Measurements from ENCODE around the gene IGFBP3.

IGFBP3 gene

GRCh38 chr7:45891462-45892402 lies 29.3 kb downstream of the IGFBP3 start:
- DNase-seq = no peak

- peak; percentile 57 for DNase-seq
Observed at GRCh38 chr7:45890902-45891461, 30.1 kb downstream of the IGFBP3 start.

GRCh38 chr7:45890125-45890901 lies 30.8 kb downstream of the IGFBP3 start:
- DNase-seq = no peak

GRCh38 chr7:45889367-45890067 lies 31.6 kb downstream of the IGFBP3 start:
- no peak for DNase-seq

- no peak for DNase-seq
Observed at GRCh38 chr7:45888993-45889366, 32.1 kb downstream of the IGFBP3 start.

GRCh38 chr7:45888185-45888992 lies 32.7 kb downstream of the IGFBP3 start, which contains the start of gene IGFBP1:
TSS of gene IGFBP1 (plus strand) at chr7:45888488. CDS start at chr7:45888653, 165 bp downstream.
- peak; percentile 25 for DNase-seq

- no peak for DNase-seq
Observed at GRCh38 chr7:45886931-45887667, 34.0 kb downstream of the IGFBP3 start.

- peak; percentile 59 for DNase-seq
Observed at GRCh38 chr7:45885264-45885882, 35.7 kb downstream of the IGFBP3 start.

- no peak for DNase-seq
Observed at GRCh38 chr7:45884136-45884535, 36.9 kb downstream of the IGFBP3 start.

- DNase-seq = no peak
Observed at GRCh38 chr7:45882465-45882810, 38.6 kb downstream of the IGFBP3 start.

- DNase-seq = peak; percentile 47
Observed at GRCh38 chr7:45881759-45882464, 39.2 kb downstream of the IGFBP3 start.

GRCh38 chr7:45881280-45881758 lies 39.8 kb downstream of the IGFBP3 start:
- DNase-seq = no peak

GRCh38 chr7:45880433-45880860 lies 40.6 kb downstream of the IGFBP3 start:
- no peak for DNase-seq

- DNase-seq = no peak
Observed at GRCh38 chr7:45878457-45879144, 42.5 kb downstream of the IGFBP3 start.

GRCh38 chr7:45876519-45876918 lies 44.6 kb downstream of the IGFBP3 start:
- no peak for DNase-seq

- peak; percentile 88 for DNase-seq
Observed at GRCh38 chr7:45874408-45875131, 46.5 kb downstream of the IGFBP3 start.

GRCh38 chr7:45873355-45873754 lies 47.7 kb downstream of the IGFBP3 start:
- DNase-seq = no peak

- DNase-seq = no peak
Observed at GRCh38 chr7:45873035-45873354, 48.1 kb downstream of the IGFBP3 start, which contains the start of gene CCDC201. TSS of gene CCDC201 (minus strand) at chr7:45873082. CDS start at chr7:45873007, 75 bp downstream.
